Neutrophil (primary cell): ENCODE data around the gene EEF1AKMT2.

Source experiments
- H3K27ac ChIP-seq: fragments of 200-600 bp; sonication (generic); 2 replicates; pipeline ENCODE4 v1.5.1; 2016; ENCODE audit warnings: mild to moderate bottlenecking, moderate library complexity
- H3K27me3 ChIP-seq: fragments of 200-600 bp; sonication (generic); 2 replicates; pipeline ENCODE4 v1.6.0; 2016; ENCODE audit warnings: mild to moderate bottlenecking
- H3K36me3 ChIP-seq: fragments of 200-600 bp; sonication (generic); 2 replicates; pipeline ENCODE4 v1.5.1; 2017
- H3K4me1 ChIP-seq, 2 experiments: fragments of 200-600 bp in 1 of 2; sonication (generic) in 1 of 2; 1 replicate in 1 of 2; 2 replicates in 1 of 2; pipeline versions ENCODE4 v1.5.1 to v1.6.1; 2013 to 2016; ENCODE audit warnings: low read depth in 1 of 2, low read length in 1 of 2, mild to moderate bottlenecking in 1 of 2, moderate library complexity in 1 of 2; ENCODE audit not compliant: control insufficient read depth in 1 of 2, insufficient read depth in 1 of 2
- H3K4me3 ChIP-seq, 2 experiments: fragments of 200-600 bp in 1 of 2; sonication (generic) in 1 of 2; 1 replicate in 1 of 2; 2 replicates in 1 of 2; pipeline ENCODE4 v1.5.1; 2013 to 2016; ENCODE audit warnings: low read depth in 1 of 2, low read length in 1 of 2, mild to moderate bottlenecking in 1 of 2, moderate library complexity in 1 of 2
- H3K9me3 ChIP-seq: fragments of 200-600 bp; sonication (generic); 2 replicates; pipeline ENCODE4 v1.5.1; 2016
- CTCF ChIP-seq: fragments of 200-600 bp; sonication (generic); IDR thresholded peaks from 2 replicates; pipeline ENCODE4 v1.5.1; 2016; ENCODE audit warnings: antibody characterized with exemption

Gene EEF1AKMT2

GRCh38 chr10:124732931-124733570 is 58.6 kb downstream of the EEF1AKMT2 start:
- Histone ChIP-seq H3K9me3 (no peaks in the 10 kb centered on the region), H3K27ac (no peak overlapping the region), H3K4me1 (peaks cover 21 to 26% of the 10 kb centered on the region in 2 experiments), H3K36me3 (peaks cover 5% of the 10 kb centered on the region), H3K27me3 (no peaks in the 10 kb centered on the region), H3K4me3 (no peak overlapping the region)
- TF ChIP-seq CTCF = no peak

- no peak for TF ChIP-seq CTCF
- Histone ChIP-seq H3K4me1 (peaks cover 29 to 38% of the 10 kb centered on the region in 2 experiments), H3K27me3 (no peaks in the 10 kb centered on the region), H3K9me3 (no peaks in the 10 kb centered on the region), H3K4me3 (no peak overlapping the region), H3K36me3 (peaks cover 1% of the 10 kb centered on the region), H3K27ac (peak overlapping the region; percentile 7)
Measured at GRCh38 chr10:124731551-124731950, 60.1 kb downstream of the EEF1AKMT2 start.

- no peak for TF ChIP-seq CTCF
- H3K4me1 ChIP-seq = peaks cover 29 to 33% of the 10 kb centered on the region in 2 experiments
Measured at GRCh38 chr10:124730790-124731189, 60.9 kb downstream of the EEF1AKMT2 start.

GRCh38 chr10:124728830-124729661 is 62.6 kb downstream of the EEF1AKMT2 start:
- Histone ChIP-seq H3K4me1 (peaks cover 37 to 40% of the 10 kb centered on the region in 2 experiments), H3K36me3 (peaks cover 6% of the 10 kb centered on the region), H3K4me3 (peak overlapping the region; percentile 3 to 28), H3K27ac (peak overlapping the region; percentile 81), H3K27me3 (no peaks in the 10 kb centered on the region), H3K9me3 (no peaks in the 10 kb centered on the region)
- no peak for TF ChIP-seq CTCF

More at GRCh38 chr10:124730790-124731189, 60.9 kb downstream of the EEF1AKMT2 start:
- H3K27ac ChIP-seq = no peak overlapping the region
- no peaks in the 10 kb centered on the region for H3K36me3 ChIP-seq
- no peaks in the 10 kb centered on the region for H3K9me3 ChIP-seq
- no peaks in the 10 kb centered on the region for H3K27me3 ChIP-seq
- no peak overlapping the region for H3K4me3 ChIP-seq

GRCh38 chr10:124728071-124728829 is 63.4 kb downstream of the EEF1AKMT2 start:
- Histone ChIP-seq H3K9me3 (no peaks in the 10 kb centered on the region), H3K27me3 (no peaks in the 10 kb centered on the region), H3K4me3 (peak overlapping the region; percentile 3 to 28), H3K4me1 (peaks cover 45 to 48% of the 10 kb centered on the region in 2 experiments), H3K36me3 (peaks cover 6% of the 10 kb centered on the region), H3K27ac (peak overlapping the region; percentile 81)
- TF ChIP-seq CTCF = no peak
